HepG2 (cell line): Measurements from ENCODE around the gene PIANP. TPM values are rescaled to one million over a fixed set of nuclear protein-coding genes. Genes with fewer than 3 reads are reported as not detected.

Experiments
- ASH2L ChIP-seq: fragments of 300-600, 200-600 bp; sonication (generic); IDR thresholded peaks from 2 replicates; pipeline ENCODE4 v1.7.0; 2017; ENCODE audit warnings: low read depth, mild to moderate bottlenecking, moderate library complexity, mixed read lengths, low read length; ENCODE audit not compliant: insufficient read length
- CC2D1A ChIP-seq: sonication (generic); formaldehyde crosslinking; IDR thresholded peaks from 2 replicates; pipeline ENCODE4 v1.8.1; 2023; ENCODE audit warnings: mild to moderate bottlenecking, missing genetic modification reagents
- FOXO4 ChIP-seq: sonication (generic); formaldehyde crosslinking; conservative IDR thresholded peaks from 2 replicates; pipeline ENCODE4 v1.8.1; 2023; ENCODE audit warnings: missing genetic modification reagents
- LRRFIP1 ChIP-seq: sonication (generic); formaldehyde crosslinking; conservative IDR thresholded peaks from 2 replicates; pipeline ENCODE4 v1.4.0; 2020; ENCODE audit warnings: missing genetic modification reagents
- PAXIP1 ChIP-seq: sonication (generic); formaldehyde crosslinking; conservative IDR thresholded peaks from 2 replicates; pipeline ENCODE4 v1.4.0; 2020; ENCODE audit warnings: mild to moderate bottlenecking, missing genetic modification reagents, moderate library complexity
- SYNCRIP ChIP-seq: fragments of 200-400 bp; formaldehyde crosslinking; IDR thresholded peaks from 2 replicates; pipeline ENCODE4 v1.6.1; 2018; ENCODE audit warnings: mild to moderate bottlenecking, low read depth, low read length; ENCODE audit not compliant: insufficient read depth
- TFDP2 ChIP-seq: sonication (generic); formaldehyde crosslinking; IDR thresholded peaks from 2 replicates; pipeline ENCODE4 v1.4.0; 2020; ENCODE audit warnings: missing genetic modification reagents
- XBP1 ChIP-seq: sonication (generic); formaldehyde crosslinking; IDR thresholded peaks from 2 replicates; pipeline ENCODE4 v1.5.0; 2020; ENCODE audit warnings: missing genetic modification reagents
- ZNF12 ChIP-seq: sonication (generic); formaldehyde crosslinking; IDR thresholded peaks from 2 replicates; pipeline ENCODE4 v1.5.0; 2020; ENCODE audit warnings: missing genetic modification reagents
- ZNF232 ChIP-seq: sonication (generic); formaldehyde crosslinking; IDR thresholded peaks from 2 replicates; pipeline ENCODE4 v1.4.0; 2020; ENCODE audit warnings: missing genetic modification reagents, borderline replicate concordance
- ZNF30 ChIP-seq: sonication (generic); formaldehyde crosslinking; IDR thresholded peaks from 2 replicates; pipeline ENCODE4 v1.5.0; 2020; ENCODE audit warnings: mild to moderate bottlenecking, missing genetic modification reagents
- ZNF496 ChIP-seq: sonication (generic); formaldehyde crosslinking; IDR thresholded peaks from 2 replicates; pipeline ENCODE4 v1.8.1; 2023; ENCODE audit warnings: mild to moderate bottlenecking, moderate library complexity, missing genetic modification reagents; ENCODE audit not compliant: insufficient replicate concordance
- ZNF703 ChIP-seq: sonication (generic); formaldehyde crosslinking; IDR thresholded peaks from 2 replicates; pipeline ENCODE4 v1.5.1; 2020; ENCODE audit warnings: missing genetic modification reagents, mild to moderate bottlenecking, moderate library complexity, borderline replicate concordance
- polyA plus RNA-seq, 8 experiments: library from polyadenylated mRNA; depleted of rRNA in 3 of 8; stranded (reverse) in 7 of 8; unstranded in 1 of 8; fragments of >200 nt; fragmentation: Illumina TruSeq in 4 of 8; extraction: Trizol in 4 of 8; gene quantifications; 2 replicates each; pipeline versions ENCODE4 v1.2.1 to v1.2.3, GENCODE V29; 2011 to 2016; ENCODE audit warnings: low read depth in 4 of 8, missing spikeins in 1 of 8, mixed read lengths in 1 of 8; ENCODE audit not compliant: insufficient read depth in 1 of 8
- total RNA-seq, 5 experiments: library from RNA; depleted of rRNA; stranded (reverse); fragments of >200 nt; fragmentation: Illumina TruSeq; extraction: Trizol; gene quantifications; 2 replicates each; pipeline ENCODE4 v1.2.3, GENCODE V29; 2016; ENCODE audit warnings: low read depth in 1 of 5

Gene PIANP
- total and polyA plus RNA-seq, 2 of the 13 experiments (the other 11 are each of a cell fraction or from before 2014, with no cell fraction given): not detected

GRCh38 chr12:6724409-6724797 lies 23.8 kb upstream of the PIANP start (continued):
- no peak; the same call in 1 of the 2 replicates for TF ChIP-seq PAXIP1 (CRISPR knock-in tag)
- no peak for TF ChIP-seq ZNF703 (CRISPR knock-in tag)
- TF ChIP-seq ASH2L: no peak
- no peak for TF ChIP-seq ZNF12 (CRISPR knock-in tag)
- TF ChIP-seq LRRFIP1: no peak
- no peak for TF ChIP-seq TFDP2 (CRISPR knock-in tag)
- no peak for TF ChIP-seq FOXO4 (CRISPR knock-in tag)
- TF ChIP-seq ZNF30 (CRISPR knock-in tag): no peak
- no peak for TF ChIP-seq SYNCRIP
- no peak for TF ChIP-seq CC2D1A (CRISPR knock-in tag)
- TF ChIP-seq ZNF496 (CRISPR knock-in tag): no peak
- no peak for TF ChIP-seq ZNF232
- no peak for TF ChIP-seq XBP1
